ENCODE data around the gene KIF18B.

DNA sequence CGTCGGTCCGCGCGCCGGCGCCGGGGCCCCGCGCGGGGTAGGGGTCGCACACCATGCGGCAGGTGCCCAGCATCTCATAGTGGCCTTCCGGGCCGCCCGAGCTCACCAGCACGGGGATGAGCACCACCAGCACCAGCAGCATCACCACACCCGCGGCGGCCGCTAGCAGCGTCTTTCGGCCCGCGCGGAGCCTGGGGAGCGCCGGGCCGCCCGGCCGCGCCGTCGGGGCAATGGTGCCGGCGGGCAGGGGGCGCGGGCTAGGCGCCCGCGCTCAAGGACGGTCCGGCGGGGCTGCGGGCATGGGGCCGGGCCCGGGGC, 20.3 kb upstream of the KIF18B start:
- TF ChIP-seq, protein P1, sequence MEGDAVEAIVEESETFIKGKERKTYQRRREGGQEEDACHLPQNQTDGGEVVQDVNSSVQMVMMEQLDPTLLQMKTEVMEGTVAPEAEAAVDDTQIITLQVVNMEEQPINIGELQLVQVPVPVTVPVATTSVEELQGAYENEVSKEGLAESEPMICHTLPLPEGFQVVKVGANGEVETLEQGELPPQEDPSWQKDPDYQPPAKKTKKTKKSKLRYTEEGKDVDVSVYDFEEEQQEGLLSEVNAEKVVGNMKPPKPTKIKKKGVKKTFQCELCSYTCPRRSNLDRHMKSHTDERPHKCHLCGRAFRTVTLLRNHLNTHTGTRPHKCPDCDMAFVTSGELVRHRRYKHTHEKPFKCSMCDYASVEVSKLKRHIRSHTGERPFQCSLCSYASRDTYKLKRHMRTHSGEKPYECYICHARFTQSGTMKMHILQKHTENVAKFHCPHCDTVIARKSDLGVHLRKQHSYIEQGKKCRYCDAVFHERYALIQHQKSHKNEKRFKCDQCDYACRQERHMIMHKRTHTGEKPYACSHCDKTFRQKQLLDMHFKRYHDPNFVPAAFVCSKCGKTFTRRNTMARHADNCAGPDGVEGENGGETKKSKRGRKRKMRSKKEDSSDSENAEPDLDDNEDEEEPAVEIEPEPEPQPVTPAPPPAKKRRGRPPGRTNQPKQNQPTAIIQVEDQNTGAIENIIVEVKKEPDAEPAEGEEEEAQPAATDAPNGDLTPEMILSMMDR (conservative IDR thresholded peaks at IDR 0.05 in 1 of 2, IDR thresholded peaks at IDR 0.05 in 1 of 2; ENCODE audit: low read depth in 1 of 2, low read length in 2 of 2) = no peak
- no peak for TF ChIP-seq EZH2 (IDR thresholded peaks at IDR 0.05; ENCODE audit: low read length, missing control alignments)

Data from fibroblast of lung (primary cell).